Fibroblast of skin of right biceps (primary cell): ENCODE measurements around the gene PRKCA.

Experiments used
- DNase-seq: peaks from one replicate; pipeline ENCODE4 v3.0.0-alpha.2; 2013

PRKCA gene

GRCh38 chr17:66834426-66834918 lies 532.1 kb downstream of the PRKCA start:
- DNase-seq = no peak

GRCh38 chr17:66834919-66835454 lies 532.6 kb downstream of the PRKCA start, which contains the start of gene CACNG5:
TSS of gene CACNG5 (plus strand) at chr17:66835117. CDS start at chr17:66877333, 42,216 bp downstream.
- DNase-seq = no peak

- DNase-seq = no peak
Measured at GRCh38 chr17:66835476-66835875, 533.1 kb downstream of the PRKCA start.

GRCh38 chr17:66836063-66837005 lies 533.9 kb downstream of the PRKCA start:
- DNase-seq = no peak

- DNase-seq = no peak
Measured at GRCh38 chr17:66837226-66837625, 534.8 kb downstream of the PRKCA start.

- no peak for DNase-seq
Measured at GRCh38 chr17:66837885-66838665, 535.7 kb downstream of the PRKCA start.

- DNase-seq = no peak
Measured at GRCh38 chr17:66839616-66840015, 537.2 kb downstream of the PRKCA start.

GRCh38 chr17:66840061-66840460 lies 537.6 kb downstream of the PRKCA start:
- no peak for DNase-seq

- no peak for DNase-seq
Measured at GRCh38 chr17:66841328-66841727, 538.9 kb downstream of the PRKCA start.

- DNase-seq = no peak
Measured at GRCh38 chr17:66841744-66842143, 539.3 kb downstream of the PRKCA start.

- DNase-seq = no peak
Measured at GRCh38 chr17:66842505-66842904, 540.1 kb downstream of the PRKCA start.

GRCh38 chr17:66842959-66843358 lies 540.5 kb downstream of the PRKCA start:
- no peak for DNase-seq

GRCh38 chr17:66843627-66844026 lies 541.2 kb downstream of the PRKCA start:
- no peak for DNase-seq

GRCh38 chr17:66847704-66848103 lies 545.3 kb downstream of the PRKCA start:
- no peak for DNase-seq

- no peak for DNase-seq
Measured at GRCh38 chr17:66848496-66848895, 546.1 kb downstream of the PRKCA start.

GRCh38 chr17:66849032-66849655 lies 546.7 kb downstream of the PRKCA start:
- DNase-seq = no peak

GRCh38 chr17:66849851-66850580 lies 547.6 kb downstream of the PRKCA start:
- no peak for DNase-seq

GRCh38 chr17:66850692-66851091 lies 548.3 kb downstream of the PRKCA start:
- DNase-seq = no peak

GRCh38 chr17:66855204-66855603 lies 552.8 kb downstream of the PRKCA start:
- no peak for DNase-seq

- no peak for DNase-seq
Measured at GRCh38 chr17:66858226-66859083, 556.0 kb downstream of the PRKCA start.

GRCh38 chr17:66859353-66859752 lies 556.9 kb downstream of the PRKCA start:
- no peak for DNase-seq
